A673 (cell line): ENCODE data around the gene SEPTIN1.

Source experiments
- EZH2 ChIP-seq: fragments of 200-600 bp; sonication (generic); IDR thresholded peaks from 2 replicates; pipeline ENCODE4 v1.6.1; 2017; ENCODE audit warnings: borderline replicate concordance, low read depth, mild to moderate bottlenecking, mixed read lengths, antibody characterized with exemption, low read length; ENCODE audit not compliant: poor library complexity, severe bottlenecking
- TF ChIP-seq, protein P1 (sequence below): fragments of 300-800, 200-600 bp; sonication (generic); conservative IDR thresholded peaks from 2 replicates; pipeline ENCODE4 v1.5.1; 2017; ENCODE audit warnings: low read depth, mild to moderate bottlenecking, antibody characterized with exemption, low read length, moderate library complexity, mixed read lengths

DNA sequence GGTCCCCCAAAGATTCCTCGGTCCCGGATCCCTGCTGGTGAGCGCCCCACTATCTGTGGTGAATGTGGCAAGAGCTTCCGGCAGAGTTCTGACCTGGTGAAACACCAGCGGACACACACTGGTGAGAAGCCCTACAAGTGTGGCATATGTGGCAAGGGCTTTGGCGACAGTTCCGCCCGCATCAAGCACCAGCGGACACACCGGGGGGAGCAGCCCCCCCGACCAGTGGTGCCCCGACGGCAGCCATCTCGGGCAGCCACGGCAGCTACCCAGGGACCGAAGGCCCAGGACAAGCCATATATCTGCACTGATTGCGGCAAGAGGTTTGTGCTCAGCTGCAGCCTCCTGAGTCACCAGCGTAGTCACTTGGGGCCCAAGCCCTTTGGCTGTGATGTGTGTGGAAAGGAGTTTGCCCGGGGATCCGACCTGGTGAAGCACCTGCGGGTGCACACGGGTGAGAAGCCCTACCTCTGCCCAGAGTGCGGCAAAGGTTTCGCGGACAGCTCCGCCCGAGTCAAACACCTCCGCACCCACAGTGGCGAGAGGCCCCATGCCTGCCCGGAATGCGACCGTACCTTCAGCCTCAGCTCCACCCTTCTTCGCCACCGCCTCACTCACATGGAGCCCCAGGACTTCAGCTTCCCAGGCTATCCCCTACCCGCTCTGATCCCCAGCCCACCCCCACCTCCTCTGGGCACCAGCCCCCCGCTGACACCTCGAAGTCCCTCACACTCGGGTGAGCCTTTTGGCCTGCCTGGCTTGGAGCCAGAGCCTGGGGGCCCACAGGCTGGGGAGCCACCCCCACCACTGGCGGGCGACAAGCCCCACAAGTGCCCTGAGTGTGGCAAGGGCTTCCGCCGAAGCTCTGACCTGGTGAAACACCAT, 15.7 kb upstream of the SEPTIN1 start:
- TF ChIP-seq, protein P1, sequence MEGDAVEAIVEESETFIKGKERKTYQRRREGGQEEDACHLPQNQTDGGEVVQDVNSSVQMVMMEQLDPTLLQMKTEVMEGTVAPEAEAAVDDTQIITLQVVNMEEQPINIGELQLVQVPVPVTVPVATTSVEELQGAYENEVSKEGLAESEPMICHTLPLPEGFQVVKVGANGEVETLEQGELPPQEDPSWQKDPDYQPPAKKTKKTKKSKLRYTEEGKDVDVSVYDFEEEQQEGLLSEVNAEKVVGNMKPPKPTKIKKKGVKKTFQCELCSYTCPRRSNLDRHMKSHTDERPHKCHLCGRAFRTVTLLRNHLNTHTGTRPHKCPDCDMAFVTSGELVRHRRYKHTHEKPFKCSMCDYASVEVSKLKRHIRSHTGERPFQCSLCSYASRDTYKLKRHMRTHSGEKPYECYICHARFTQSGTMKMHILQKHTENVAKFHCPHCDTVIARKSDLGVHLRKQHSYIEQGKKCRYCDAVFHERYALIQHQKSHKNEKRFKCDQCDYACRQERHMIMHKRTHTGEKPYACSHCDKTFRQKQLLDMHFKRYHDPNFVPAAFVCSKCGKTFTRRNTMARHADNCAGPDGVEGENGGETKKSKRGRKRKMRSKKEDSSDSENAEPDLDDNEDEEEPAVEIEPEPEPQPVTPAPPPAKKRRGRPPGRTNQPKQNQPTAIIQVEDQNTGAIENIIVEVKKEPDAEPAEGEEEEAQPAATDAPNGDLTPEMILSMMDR: no peak
- no peak for TF ChIP-seq EZH2
